Stimulated activated CD8-positive, alpha-beta memory T cell treated with anti-CD3 and anti-CD28 coated beads, Interleukin-4, amount 100 ng/mL, for 4 hours (primary cell): Measurements from ENCODE around the gene PREB.

ENCODE experiments used
- DNase-seq, 2 donors: peaks; one replicate each; pipeline ENCODE4 v3.0.0-alpha.2; 2020; ENCODE audit warnings: low read depth in 2 of 2, low spot score in 1 of 2

Gene PREB

DNA sequence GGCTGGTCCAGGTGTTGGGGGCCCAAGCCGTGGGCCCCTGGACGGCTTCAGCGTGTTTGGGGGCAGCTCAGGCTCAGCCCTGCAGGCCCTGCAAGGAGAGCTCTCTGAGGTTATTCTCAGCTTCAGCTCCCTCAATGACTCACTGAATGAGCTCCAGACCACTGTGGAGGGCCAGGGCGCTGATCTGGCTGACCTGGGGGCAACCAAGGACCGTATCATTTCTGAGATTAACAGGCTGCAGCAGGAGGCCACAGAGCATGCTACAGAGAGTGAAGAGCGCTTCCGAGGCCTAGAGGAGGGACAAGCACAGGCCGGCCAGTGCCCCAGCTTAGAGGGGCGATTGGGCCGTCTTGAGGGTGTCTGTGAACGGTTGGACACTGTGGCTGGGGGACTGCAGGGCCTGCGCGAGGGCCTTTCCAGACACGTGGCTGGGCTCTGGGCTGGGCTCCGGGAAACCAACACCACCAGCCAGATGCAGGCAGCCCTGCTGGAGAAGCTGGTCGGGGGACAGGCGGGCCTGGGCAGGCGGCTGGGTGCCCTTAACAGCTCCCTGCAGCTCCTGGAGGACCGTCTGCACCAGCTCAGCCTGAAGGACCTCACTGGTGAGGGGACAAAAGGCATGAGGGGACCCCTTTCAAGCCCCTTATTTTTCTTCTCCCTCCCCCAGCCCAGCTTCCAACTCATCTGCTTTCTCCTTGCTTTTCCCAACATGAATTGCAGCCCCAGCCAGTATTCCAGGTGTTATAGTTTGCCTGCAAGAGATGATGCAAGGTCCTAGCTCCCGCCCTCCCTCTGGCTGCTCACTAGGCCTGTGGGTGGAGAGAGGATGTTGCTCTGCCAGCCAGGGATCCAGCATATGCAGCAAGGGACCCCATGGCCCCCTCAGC is 50.8 kb downstream of the PREB start:
- DNase-seq = no peak

- DNase-seq = no peak
These were observed 51.5 kb downstream of the PREB start for GRCh38 chr2:27082773-27083409.

GRCh38 chr2:27081984-27082772 is 52.3 kb downstream of the PREB start:
- DNase-seq = no peak
